ENCODE measurements around the gene SELENOO. TPM values are rescaled to one million over a fixed set of nuclear protein-coding genes. Genes with fewer than 3 reads are reported as not detected.
"Not testable (repeated sequence)": the region's sequence is repeated elsewhere in the genome, so short reads cannot be mapped to it uniquely, and the experiment has no call there.

SELENOO gene, protein sequence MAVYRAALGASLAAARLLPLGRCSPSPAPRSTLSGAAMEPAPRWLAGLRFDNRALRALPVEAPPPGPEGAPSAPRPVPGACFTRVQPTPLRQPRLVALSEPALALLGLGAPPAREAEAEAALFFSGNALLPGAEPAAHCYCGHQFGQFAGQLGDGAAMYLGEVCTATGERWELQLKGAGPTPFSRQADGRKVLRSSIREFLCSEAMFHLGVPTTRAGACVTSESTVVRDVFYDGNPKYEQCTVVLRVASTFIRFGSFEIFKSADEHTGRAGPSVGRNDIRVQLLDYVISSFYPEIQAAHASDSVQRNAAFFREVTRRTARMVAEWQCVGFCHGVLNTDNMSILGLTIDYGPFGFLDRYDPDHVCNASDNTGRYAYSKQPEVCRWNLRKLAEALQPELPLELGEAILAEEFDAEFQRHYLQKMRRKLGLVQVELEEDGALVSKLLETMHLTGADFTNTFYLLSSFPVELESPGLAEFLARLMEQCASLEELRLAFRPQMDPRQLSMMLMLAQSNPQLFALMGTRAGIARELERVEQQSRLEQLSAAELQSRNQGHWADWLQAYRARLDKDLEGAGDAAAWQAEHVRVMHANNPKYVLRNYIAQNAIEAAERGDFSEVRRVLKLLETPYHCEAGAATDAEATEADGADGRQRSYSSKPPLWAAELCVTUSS
- 31.8 TPM for total RNA-seq

DNA sequence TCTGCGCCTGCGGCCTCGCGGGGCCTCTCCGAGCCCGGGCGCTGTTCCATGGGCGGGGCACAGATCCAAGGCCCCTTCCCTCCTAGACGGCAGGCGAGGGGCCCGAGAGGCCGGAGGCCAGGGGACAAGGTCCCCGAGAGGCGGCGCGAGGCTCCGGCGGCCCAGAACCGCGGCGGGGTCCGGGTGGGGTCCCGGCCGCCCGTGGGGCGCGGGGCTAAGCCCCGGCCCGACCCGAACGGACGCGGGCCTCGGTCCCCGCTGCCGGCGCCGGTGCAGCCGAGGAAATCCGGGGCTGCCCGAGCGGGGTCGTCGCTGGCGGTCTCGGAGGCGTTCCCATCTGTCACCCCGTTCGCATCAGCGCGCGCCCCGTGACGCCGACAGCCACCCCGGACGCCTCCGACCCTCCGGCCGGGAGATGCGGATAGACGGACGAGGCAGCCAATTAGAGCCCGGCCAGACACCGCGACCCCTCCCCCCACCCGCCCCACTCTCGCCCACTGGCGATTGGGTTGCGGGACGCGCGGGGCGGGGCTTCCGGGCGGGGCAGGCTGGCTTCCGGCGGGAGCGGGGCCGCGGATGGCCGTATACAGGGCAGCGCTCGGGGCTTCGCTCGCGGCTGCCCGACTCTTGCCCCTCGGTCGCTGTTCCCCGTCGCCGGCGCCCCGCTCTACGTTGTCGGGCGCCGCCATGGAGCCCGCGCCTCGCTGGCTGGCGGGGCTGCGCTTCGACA is at the start of gene SELENOO:
Gene SELENOO, plus strand, starts transcription at position 551 of the 730 bp plus-strand sequence. Its CDS starts 26 bp downstream, at position 577.
- DNase-seq (ENCODE audit: low read depth in 2 of 3, low spot score in 2 of 3) = peak; percentile 73 to 90 (median 89)

GRCh38 chr22:50151571-50152537 is 49.0 kb upstream of the SELENOO start:
- no peak for DNase-seq (ENCODE audit: low read depth in 2 of 3, low spot score in 2 of 3)

DNA sequence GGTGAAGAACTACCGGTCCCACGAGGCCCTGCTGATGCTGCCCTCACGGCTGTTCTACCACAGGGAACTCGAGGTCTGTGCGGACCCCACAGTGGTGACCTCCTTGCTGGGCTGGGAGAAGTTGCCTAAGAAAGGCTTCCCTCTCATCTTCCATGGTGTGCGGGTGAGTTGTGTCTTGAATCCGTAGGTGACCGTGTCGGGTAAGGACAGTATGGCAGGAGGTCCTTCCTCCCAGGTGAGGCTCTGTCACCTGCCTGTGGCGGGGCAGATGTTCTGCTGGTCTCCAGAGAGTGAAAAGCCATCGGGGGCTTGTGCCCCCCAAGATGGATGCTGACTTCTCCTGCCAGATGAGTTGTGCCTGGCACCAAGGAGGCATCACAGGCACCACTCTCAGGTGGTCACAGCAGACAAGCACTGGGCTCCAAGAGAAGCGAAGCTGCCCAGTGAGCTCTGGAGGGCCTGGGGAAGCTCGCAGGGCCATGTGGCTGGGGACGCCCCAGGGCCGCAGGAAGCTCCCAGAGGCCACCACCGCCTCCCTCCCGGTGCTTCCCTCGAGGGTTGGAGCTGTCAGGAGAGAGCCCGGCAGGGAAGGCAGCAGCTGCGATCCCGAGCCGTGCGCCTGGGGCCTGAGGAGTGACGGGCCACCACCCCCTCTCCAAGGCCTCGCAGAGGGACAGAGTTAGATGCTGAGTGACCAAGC is 47.6 kb upstream of the SELENOO start:
- no peak for DNase-seq (ENCODE audit: low read depth in 2 of 3, low spot score in 2 of 3)

DNA sequence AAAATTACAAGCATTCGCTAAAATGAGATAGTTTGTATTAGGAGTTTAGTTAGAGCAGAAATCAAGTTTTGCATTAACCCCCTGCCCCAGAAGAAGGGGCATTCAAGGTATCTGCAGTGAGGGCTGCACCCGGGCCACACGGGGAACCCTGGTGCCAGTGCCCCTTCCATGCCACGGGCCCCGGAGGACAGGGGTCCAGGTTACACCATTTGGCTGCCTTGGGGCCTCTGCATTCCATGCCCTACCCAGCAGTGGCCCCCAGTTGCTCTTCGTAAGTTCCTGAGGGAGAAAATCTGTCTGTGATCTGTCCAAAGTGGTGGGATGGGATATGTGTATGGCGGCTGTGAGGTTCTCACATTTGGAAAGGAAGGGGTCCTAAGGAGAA is 47.1 kb upstream of the SELENOO start:
- no peak for DNase-seq (ENCODE audit: low read depth in 2 of 3, low spot score in 2 of 3)

DNA sequence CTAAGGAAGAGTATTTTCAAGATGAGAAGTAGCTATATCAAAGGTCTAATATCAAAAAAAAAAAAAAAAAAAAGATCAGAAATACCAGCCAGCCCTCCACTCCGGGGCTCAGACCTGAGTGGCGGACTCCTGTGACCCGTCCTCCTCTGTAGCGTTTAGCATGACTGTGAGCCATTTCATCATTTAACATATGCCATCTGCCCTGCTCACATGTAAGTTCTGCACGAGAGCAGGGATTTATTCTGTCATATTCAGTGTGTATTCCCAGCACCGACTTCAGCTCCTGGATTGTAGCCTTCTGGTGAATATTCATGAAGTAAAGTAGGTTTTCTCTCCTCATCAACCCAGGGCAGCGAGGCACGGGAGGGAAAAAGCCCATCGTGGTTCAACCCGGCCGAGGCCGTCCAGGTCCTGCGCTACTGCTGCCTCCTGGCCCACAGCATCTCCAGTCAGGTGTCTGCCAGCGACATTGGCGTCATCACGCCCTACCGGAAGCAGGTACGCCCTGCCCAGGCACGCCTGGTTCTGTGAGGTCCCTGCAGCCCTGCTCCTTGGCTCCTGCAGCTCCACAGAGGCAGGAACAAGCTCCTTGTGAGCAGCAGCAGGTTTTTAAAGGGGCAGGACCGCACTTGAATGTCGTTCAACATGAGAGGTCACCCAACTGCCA is 43.0 kb upstream of the SELENOO start:
- DNase-seq (ENCODE audit: low read depth in 2 of 3, low spot score in 2 of 3) = no peak

GRCh38 chr22:50160947-50161346 is 39.9 kb upstream of the SELENOO start:
- no peak for DNase-seq (ENCODE audit: low read depth in 2 of 3, low spot score in 2 of 3)

- no peak for DNase-seq (ENCODE audit: low read depth in 2 of 3, low spot score in 2 of 3)
Measured at GRCh38 chr22:50161508-50162390, 39.1 kb upstream of the SELENOO start.

DNA sequence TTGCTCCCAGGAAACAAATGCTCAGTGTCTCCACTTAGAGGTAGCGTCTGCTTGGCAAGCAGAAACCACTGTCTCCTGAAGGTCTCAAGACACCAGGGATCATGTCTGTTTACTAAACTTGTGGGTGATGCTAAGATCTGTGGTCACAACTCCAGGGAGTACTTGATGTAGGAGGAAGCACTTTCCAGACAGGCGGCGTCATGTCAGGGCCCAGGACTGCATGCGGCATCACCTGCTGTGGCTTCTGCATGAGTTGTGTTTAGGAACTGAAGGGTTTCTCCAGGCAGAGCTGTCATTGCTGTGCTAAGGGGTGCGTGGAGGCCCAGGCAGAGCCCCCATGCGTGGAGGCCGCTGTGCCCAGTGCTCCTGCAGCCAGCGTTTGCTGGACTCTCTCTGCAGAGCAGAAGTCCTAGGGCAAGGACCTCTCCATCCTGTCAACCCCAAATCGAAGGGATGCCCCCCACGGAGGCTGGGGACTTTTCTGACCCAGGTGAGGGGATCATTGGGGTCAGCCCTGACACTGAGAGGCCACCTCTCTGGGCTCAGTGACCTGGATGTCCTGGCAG is 38.3 kb upstream of the SELENOO start:
- DNase-seq (ENCODE audit: low read depth in 2 of 3, low spot score in 2 of 3) = no peak

DNA sequence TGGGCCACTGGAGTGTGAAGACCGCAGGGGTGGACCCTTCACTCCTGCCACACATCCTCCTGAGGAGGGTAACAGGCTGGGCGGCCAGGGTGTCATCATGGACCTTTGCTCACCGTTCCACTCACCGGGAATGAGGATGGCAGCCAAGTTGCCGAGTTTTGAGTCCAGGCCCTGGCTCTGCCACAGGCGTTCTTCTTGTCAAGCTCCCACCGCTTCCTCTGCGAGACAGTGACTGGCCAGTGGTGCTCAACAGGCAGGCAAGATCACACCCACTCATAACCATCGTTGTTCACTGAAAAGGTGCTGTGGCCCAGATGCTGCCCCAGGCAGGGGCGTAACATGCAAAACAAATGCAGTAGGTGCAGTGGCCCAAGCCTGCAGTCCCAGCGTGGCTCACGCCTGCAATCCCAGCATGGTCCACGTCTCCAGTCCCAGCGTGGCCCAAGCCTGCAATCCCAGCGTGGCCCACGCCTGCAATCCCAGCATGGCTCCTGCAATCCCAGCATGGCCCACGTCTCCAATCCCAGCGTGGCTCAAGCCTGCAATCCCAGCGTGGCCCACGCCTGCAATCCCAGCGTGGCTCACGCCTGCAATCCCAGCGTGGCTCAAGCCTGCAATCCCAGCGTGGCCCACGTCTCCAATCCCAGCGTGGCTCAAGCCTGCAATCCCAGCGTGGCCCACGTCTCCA is 35.2 kb upstream of the SELENOO start:
- no peak for DNase-seq (ENCODE audit: low read depth in 2 of 3, low spot score in 2 of 3)

DNA sequence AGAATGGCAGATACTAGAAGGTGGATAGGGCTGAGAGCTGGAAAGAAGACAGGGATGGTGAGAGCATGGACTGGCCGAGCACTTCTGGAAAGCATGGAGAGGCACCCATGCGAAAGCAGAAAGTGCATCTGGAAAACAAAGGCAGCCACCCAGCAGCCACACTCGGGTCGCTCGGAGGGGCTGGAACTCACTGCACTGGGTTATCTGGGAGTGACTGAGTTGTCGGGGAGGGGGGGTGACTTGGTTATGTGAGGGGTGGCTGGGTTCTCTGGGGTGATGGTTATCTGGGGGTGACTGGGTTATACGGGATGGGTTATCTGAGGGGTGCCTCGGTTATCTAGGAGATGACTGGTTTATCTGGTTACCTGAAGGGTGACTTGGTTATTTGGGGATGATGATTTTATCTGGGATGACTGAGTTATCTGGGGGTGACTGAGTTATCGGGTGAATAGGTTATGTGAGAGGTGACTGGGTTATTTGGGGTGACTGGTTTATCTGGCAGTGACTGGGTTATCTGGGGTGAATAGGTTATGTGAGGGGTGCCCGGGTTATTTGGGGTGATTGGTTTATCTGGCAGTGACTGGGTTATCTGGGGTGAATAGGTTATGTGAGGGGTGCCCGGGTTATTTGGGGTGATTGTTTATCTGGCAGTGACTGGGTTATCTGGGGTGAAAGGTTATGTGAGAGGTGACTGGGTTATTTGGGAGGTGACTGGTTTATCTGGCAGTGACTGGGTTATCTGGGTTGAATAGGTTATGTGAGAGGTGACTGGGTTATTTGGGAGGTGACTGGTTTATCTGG is 32.9 kb upstream of the SELENOO start:
- DNase-seq (ENCODE audit: low read depth in 2 of 3, low spot score in 2 of 3) = no peak

- DNase-seq (ENCODE audit: low read depth in 2 of 3, low spot score in 2 of 3) = not testable (repeated sequence)
Measured at GRCh38 chr22:50168490-50169180, 32.2 kb upstream of the SELENOO start.

- DNase-seq (ENCODE audit: low read depth in 2 of 3, low spot score in 2 of 3) = no peak
Measured at GRCh38 chr22:50169181-50169759, 31.5 kb upstream of the SELENOO start.

GRCh38 chr22:50169774-50170341 is 31.0 kb upstream of the SELENOO start:
- DNase-seq (ENCODE audit: low read depth in 2 of 3, low spot score in 2 of 3) = peak in 2 of 3 donors; percentile 80

GRCh38 chr22:50170453-50171318 is 30.1 kb upstream of the SELENOO start, which contains the start of gene PANX2:
TSS of gene PANX2 (plus strand) at chr22:50170731. CDS start at chr22:50170731, 0 bp downstream.
- no peak for DNase-seq (ENCODE audit: low read depth in 2 of 3, low spot score in 2 of 3)

Measured in hematopoietic multipotent progenitor cell (in vitro differentiated cells).